ENCODE measurements around the gene TMEM38A. TPM values are rescaled to one million over a fixed set of nuclear protein-coding genes. Genes with fewer than 3 reads are reported as not detected.
"Not testable (repeated sequence)": the region's sequence is repeated elsewhere in the genome, so short reads cannot be mapped to it uniquely, and the experiment has no call there.

TMEM38A gene
- total and polyA plus RNA-seq, 9 donors = 0.83 to 7.5 (median 3.1) TPM

- intact Hi-C loops (cut with DNase I) = no loop called here
- Histone ChIP-seq H3K9me3 (no peaks in the 10 kb centered on the region), H3K4me1 (ENCODE audit: insufficient read depth) (peaks cover 11% of the 10 kb centered on the region), H3K27me3 (no peaks in the 10 kb centered on the region), H3K36me3 (no peaks in the 10 kb centered on the region), H3K4me3 (peak within 1 kb of the TSS; percentile 80), H3K27ac (peak within 1 kb of the TSS; percentile 76 to 94)
- TF ChIP-seq POLR2A (IDR thresholded peaks at IDR 0.05) (peak; percentile 88), EP300 (IDR thresholded peaks at IDR 0.05) (no peak), CTCF (IDR thresholded peaks at IDR 0.05) (no peak)
- peak; percentile 98 to 99 (median 99) for DNase-seq
- 0 to 1% (median 0%) methylated on average over 59 to 60 of the region's 60 CpGs for WGBS, 3 donors
Observed at GRCh38 chr19:16659832-16660708, 869 bp upstream of the TMEM38A start, which contains the start of gene SMIM7. SMIM7 (minus strand) TSS chr19:16660144; CDS start chr19:16660110, 34 bp downstream.

GRCh38 chr19:16661480-16662034, 618 bp downstream of the TMEM38A start:
- Histone ChIP-seq H3K27ac (no peak overlapping the region), H3K36me3 (no peaks in the 10 kb centered on the region), H3K4me1 (ENCODE audit: insufficient read depth) (peaks cover 11% of the 10 kb centered on the region), H3K27me3 (no peaks in the 10 kb centered on the region), H3K9me3 (no peaks in the 10 kb centered on the region), H3K4me3 (peak overlapping the region; percentile 80)
- DNase-seq = peak; percentile 34 to 65 (median 56)
- intact Hi-C loops (cut with DNase I) = no loop called here
- WGBS, 3 donors = 1 to 3% (median 2%) methylated on average over 21 to 31 of the region's 31 CpGs
- TF ChIP-seq EP300 (IDR thresholded peaks at IDR 0.05) = no peak
- TF ChIP-seq POLR2A (IDR thresholded peaks at IDR 0.05) = no peak
- TF ChIP-seq CTCF (IDR thresholded peaks at IDR 0.05) = no peak

GRCh38 chr19:16668176-16668575, 7.2 kb downstream of the TMEM38A start:
- H3K27ac ChIP-seq = no peak overlapping the region
- no peaks in the 10 kb centered on the region for H3K9me3 ChIP-seq
- intact Hi-C loops (cut with DNase I) = no loop called here
- no peak for DNase-seq
- no peaks in the 10 kb centered on the region for H3K36me3 ChIP-seq
- TF ChIP-seq EP300 (IDR thresholded peaks at IDR 0.05) (no peak), CTCF (IDR thresholded peaks at IDR 0.05) (no peak), POLR2A (IDR thresholded peaks at IDR 0.05) (no peak)
- no peaks in the 10 kb centered on the region for H3K27me3 ChIP-seq
- H3K4me1 ChIP-seq (ENCODE audit: insufficient read depth) = no peaks in the 10 kb centered on the region
- H3K4me3 ChIP-seq = no peak overlapping the region
- 92 to 96% (median 95%) methylated on average over 5 of the region's 5 CpGs for WGBS, 3 donors

- intact Hi-C loops (cut with DNase I) = not testable (repeated sequence)
Observed at GRCh38 chr19:16668702-16669101, 7.8 kb downstream of the TMEM38A start.

GRCh38 chr19:16670291-16670690, 9.4 kb downstream of the TMEM38A start:
- WGBS, 3 donors = 95 to 96% (median 95%) methylated on average over 13 of the region's 13 CpGs
- no peak for DNase-seq
- Histone ChIP-seq H3K36me3 (no peaks in the 10 kb centered on the region), H3K9me3 (no peaks in the 10 kb centered on the region), H3K4me1 (ENCODE audit: insufficient read depth) (no peaks in the 10 kb centered on the region), H3K27me3 (no peaks in the 10 kb centered on the region), H3K27ac (no peak overlapping the region), H3K4me3 (no peak overlapping the region)
- intact Hi-C loops (cut with DNase I) = no loop called here
- TF ChIP-seq EP300 (IDR thresholded peaks at IDR 0.05) (no peak), CTCF (IDR thresholded peaks at IDR 0.05) (no peak), POLR2A (IDR thresholded peaks at IDR 0.05) (no peak)

More at GRCh38 chr19:16668702-16669101, 7.8 kb downstream of the TMEM38A start:
- not testable (repeated sequence) for H3K27ac ChIP-seq; H3K4me3 ChIP-seq; DNase-seq; H3K27me3 ChIP-seq; H3K9me3 ChIP-seq; H3K4me1 ChIP-seq (ENCODE audit: insufficient read depth); H3K36me3 ChIP-seq
- WGBS, 3 donors = 95 to 97% (median 95%) methylated on average over 4 of the region's 4 CpGs

Measured in ovary (tissue), 9 donors.